ENCODE measurements around the gene PTX4.

The PTX4 gene

DNA sequence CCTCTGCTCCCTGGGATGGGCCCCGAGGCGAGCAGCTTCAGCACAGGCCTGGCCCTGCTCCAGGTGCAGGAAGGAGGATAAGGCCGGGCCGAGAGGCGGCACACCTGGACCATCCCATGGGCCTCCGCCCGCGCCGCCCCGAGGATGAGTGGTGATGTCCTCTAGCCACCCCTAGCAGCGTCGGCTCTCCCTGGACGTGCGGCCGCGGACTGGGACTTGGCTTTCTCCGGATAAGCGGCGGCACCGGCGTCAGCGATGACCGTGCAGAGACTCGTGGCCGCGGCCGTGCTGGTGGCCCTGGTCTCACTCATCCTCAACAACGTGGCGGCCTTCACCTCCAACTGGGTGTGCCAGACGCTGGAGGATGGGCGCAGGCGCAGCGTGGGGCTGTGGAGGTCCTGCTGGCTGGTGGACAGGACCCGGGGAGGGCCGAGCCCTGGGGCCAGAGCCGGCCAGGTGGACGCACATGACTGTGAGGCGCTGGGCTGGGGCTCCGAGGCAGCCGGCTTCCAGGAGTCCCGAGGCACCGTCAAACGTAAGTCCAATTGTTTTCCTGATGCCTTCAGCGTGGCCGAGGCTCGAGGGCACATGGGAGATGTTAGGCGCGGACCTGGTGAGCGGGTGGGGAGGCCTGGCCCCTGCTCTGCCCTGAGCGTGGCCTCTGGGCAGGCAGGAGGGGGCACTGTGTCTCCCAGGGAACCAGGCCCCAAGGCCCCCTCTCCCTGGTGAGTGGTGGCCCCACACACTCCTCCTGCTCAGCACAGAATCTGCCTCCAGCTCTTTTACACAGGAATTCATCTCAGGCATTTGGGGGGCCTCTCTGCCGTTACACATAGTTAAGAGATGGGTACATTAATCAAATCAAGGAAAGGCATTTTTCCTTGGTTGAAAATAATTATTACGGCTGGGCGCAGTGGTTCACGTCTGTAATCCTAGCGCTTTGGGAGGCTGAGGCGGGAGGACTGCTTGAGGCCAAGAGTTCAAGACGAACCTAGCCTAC lies 45.6 kb upstream of the PTX4 start:
- DNase-seq (ENCODE audit: low read depth) = peak; percentile 25
- peak overlapping the region; percentile 62 for H3K4me3 ChIP-seq (ENCODE audit: control insufficient read depth, low read depth, low read length)
- TF ChIP-seq, protein P1, sequence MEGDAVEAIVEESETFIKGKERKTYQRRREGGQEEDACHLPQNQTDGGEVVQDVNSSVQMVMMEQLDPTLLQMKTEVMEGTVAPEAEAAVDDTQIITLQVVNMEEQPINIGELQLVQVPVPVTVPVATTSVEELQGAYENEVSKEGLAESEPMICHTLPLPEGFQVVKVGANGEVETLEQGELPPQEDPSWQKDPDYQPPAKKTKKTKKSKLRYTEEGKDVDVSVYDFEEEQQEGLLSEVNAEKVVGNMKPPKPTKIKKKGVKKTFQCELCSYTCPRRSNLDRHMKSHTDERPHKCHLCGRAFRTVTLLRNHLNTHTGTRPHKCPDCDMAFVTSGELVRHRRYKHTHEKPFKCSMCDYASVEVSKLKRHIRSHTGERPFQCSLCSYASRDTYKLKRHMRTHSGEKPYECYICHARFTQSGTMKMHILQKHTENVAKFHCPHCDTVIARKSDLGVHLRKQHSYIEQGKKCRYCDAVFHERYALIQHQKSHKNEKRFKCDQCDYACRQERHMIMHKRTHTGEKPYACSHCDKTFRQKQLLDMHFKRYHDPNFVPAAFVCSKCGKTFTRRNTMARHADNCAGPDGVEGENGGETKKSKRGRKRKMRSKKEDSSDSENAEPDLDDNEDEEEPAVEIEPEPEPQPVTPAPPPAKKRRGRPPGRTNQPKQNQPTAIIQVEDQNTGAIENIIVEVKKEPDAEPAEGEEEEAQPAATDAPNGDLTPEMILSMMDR (conservative IDR thresholded peaks at IDR 0.05; ENCODE audit: control insufficient read depth, insufficient read depth, low read depth, low read length) = no peak

DNA sequence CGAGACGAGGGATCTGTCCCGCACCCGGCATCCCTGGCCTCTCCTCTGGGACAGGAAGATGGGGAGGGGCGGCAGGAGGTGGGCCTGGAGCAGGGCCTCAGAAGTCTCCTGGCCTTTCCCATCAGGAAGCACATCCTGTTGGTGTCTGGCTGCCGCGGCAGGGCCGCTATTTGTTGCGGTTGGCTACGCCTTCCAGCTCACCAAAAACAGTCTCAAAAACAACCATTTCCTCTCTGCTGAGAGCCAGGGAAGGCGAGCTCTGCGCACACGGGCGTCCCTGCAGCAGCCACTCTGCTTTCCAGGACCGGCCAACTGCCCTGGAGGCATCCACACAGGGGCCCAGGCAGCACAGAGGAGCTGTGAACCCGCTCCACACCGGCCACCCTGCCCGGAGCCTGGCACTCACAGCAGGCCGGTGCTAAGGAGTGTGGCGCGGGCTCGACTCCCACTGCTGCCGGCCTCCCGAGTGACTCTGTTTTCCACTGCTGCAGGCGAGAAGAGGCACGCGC lies 44.8 kb upstream of the PTX4 start, which contains the start of gene TMEM204:
TMEM204 (plus strand) TSS at position 224 of the 509 bp plus-strand sequence. CDS start 610 bp downstream, outside the sequence.
- peak; percentile 82 for DNase-seq (ENCODE audit: low read depth)
- TF ChIP-seq, protein P1 (conservative IDR thresholded peaks at IDR 0.05; ENCODE audit: control insufficient read depth, insufficient read depth, low read depth, low read length) = no peak
- peak within 1 kb of the TSS; percentile 62 for H3K4me3 ChIP-seq (ENCODE audit: control insufficient read depth, low read depth, low read length)

DNA sequence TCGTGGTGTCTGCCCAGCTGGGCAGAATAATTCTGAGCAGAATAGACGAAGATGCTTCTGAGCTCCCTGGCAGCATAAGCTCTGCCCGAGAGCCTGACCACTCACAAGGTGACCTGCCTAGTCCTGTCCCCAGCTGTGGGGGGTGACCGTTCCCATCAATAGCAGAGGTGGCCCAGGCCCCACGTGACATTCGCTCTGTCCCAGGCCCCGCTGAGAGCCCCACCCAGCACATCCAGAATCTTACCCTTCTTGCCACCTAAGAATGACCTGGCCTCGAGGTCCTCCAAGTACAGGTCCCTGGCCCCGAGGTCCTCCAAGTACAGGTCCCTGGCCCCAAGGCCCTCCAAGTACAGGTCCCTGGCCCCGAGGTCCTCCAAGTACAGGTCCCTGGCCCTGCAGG lies 44.0 kb upstream of the PTX4 start:
- TF ChIP-seq, protein P1 (conservative IDR thresholded peaks at IDR 0.05; ENCODE audit: control insufficient read depth, insufficient read depth, low read depth, low read length) = no peak
- H3K4me3 ChIP-seq (ENCODE audit: control insufficient read depth, low read depth, low read length) = no peak overlapping the region
- DNase-seq (ENCODE audit: low read depth) = no peak

DNA sequence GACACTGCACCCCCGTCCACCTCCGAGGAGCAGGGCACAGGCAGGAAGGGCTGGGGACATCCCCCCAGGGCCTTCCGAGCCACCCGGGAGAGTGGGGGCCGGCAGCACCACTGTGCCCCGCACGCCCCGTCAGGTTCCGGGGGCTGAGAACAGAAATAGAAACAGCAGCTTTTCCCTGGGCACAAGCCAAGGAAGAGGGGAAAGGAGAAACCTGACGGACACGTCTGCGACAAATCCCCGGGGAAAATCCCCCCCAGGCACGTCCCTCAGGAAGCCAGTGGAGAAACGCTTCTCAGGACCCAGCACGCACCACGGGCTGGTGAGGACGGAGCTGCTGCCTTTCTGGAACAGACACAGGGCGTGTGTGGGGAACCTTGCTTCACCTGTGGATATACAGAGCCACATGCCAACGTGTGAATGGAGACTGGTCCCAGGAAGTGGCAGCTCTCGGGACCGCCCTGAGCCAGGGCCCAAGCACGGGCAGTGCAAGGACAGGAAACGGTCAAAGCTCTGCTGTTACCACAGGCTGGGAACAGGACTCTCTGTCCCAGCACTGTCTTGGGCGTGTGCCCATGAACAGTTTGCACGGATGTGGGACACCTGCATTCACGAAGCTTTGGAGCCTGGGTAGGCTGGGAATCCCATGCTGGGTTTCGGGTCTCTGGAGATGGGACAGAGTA lies 43.5 kb upstream of the PTX4 start:
- peak; percentile 64 for DNase-seq (ENCODE audit: low read depth)
- no peak overlapping the region for H3K4me3 ChIP-seq (ENCODE audit: control insufficient read depth, low read depth, low read length)
- TF ChIP-seq, protein P1 (conservative IDR thresholded peaks at IDR 0.05; ENCODE audit: control insufficient read depth, insufficient read depth, low read depth, low read length) = no peak

DNA sequence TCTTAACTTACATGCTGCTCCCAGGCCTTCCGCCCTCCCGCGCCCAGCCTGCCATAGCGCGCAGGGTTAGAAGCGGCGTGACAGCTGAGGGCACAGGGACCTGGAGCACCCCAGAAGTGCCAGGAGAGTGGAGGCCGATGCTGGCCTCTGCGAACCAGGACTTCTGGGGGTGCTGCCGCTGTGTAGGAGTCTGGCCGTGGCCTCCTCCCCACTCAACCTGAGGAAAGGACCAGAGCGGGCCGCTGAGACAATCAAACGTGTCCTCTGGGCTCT lies 42.8 kb upstream of the PTX4 start:
- TF ChIP-seq, protein P1 (conservative IDR thresholded peaks at IDR 0.05; ENCODE audit: control insufficient read depth, insufficient read depth, low read depth, low read length) = no peak
- no peak for DNase-seq (ENCODE audit: low read depth)
- no peak overlapping the region for H3K4me3 ChIP-seq (ENCODE audit: control insufficient read depth, low read depth, low read length)

DNA sequence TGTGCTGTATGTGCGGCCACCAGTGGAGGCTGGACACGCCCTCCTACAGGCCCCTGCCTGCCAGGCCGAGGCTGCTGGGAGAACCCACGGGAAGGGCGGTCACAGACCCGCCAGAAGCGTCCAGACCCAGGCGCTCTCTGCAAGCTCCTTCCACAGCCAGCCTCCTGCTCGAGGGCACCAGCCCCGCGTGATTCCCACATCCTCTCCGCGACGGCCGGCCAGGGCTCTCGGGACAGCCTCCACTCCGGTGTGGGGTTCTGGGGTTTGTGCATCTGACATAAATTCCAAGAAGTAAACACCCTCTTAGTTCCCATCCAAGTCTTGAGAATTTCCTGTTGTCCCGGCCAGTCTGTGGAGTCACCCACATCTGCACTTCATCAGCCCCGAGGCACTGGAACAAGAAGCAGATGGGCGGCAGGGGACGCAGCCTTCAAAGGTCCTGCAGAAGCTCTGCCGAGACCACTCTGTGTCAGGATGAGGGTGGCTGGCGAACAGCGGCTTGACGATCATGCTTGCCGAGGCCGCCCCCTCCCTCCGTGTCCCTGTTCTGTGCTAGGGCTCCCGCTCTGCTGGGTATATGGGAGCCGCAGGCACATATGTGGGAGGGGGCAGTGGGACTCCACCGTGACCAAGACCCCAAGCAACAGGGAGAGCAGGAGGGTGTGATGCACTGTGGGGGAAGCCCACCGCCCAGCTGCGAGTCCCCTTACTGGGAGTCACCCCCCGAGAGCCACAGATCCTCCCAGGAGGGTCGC lies 42.3 kb upstream of the PTX4 start:
- DNase-seq (ENCODE audit: low read depth) = peak; percentile 90
- TF ChIP-seq, protein P1 (conservative IDR thresholded peaks at IDR 0.05; ENCODE audit: control insufficient read depth, insufficient read depth, low read depth, low read length) = no peak
- no peak overlapping the region for H3K4me3 ChIP-seq (ENCODE audit: control insufficient read depth, low read depth, low read length)

All from fibroblast of mammary gland (primary cell).